SU-DHL-6 (cell line): ENCODE data around the gene RCAN2.

Experiments
- EZH2phosphoT487 ChIP-seq: fragments of 200-600 bp; sonication (generic), shearing (Covaris generic); conservative IDR thresholded peaks from 2 replicates; pipeline ENCODE4 v1.6.1; 2018; ENCODE audit warnings: mild to moderate bottlenecking, antibody characterized with exemption, low read length, moderate library complexity, mixed read lengths
- TF ChIP-seq, protein P1 (sequence below): fragments of 200-600 bp; sonication (generic); IDR thresholded peaks from one replicate; pipeline ENCODE4 v1.5.1; 2017; ENCODE audit warnings: antibody characterized with exemption, mild to moderate bottlenecking, low read length, moderate library complexity; ENCODE audit not compliant: insufficient read depth, poor library complexity, severe bottlenecking

DNA sequence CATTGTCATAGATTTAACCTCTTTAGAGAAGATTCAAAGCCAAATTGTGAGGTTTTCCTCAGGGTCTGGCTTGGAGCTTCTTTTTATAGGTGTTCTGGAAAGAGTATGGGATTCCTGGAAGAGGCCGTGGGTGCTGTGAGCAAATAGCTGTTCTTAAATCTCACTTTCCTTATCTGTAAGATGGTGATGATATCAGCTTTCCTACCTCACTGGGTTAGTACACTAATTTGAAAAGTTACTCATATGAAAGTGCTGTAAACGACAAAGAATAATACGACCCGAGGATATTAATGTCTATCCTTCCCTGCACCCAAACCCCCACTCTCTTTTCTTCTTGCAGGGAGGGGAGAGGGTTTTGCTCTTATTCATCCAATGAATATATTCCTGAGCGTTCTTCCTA is 203.6 kb downstream of the RCAN2 start:
- TF ChIP-seq, protein P1, sequence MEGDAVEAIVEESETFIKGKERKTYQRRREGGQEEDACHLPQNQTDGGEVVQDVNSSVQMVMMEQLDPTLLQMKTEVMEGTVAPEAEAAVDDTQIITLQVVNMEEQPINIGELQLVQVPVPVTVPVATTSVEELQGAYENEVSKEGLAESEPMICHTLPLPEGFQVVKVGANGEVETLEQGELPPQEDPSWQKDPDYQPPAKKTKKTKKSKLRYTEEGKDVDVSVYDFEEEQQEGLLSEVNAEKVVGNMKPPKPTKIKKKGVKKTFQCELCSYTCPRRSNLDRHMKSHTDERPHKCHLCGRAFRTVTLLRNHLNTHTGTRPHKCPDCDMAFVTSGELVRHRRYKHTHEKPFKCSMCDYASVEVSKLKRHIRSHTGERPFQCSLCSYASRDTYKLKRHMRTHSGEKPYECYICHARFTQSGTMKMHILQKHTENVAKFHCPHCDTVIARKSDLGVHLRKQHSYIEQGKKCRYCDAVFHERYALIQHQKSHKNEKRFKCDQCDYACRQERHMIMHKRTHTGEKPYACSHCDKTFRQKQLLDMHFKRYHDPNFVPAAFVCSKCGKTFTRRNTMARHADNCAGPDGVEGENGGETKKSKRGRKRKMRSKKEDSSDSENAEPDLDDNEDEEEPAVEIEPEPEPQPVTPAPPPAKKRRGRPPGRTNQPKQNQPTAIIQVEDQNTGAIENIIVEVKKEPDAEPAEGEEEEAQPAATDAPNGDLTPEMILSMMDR = no peak
- no peak for TF ChIP-seq EZH2phosphoT487
